Stimulated activated CD4-positive, alpha-beta T cell treated with anti-CD3 and anti-CD28 coated beads, Interleukin-2, amount 100 ng/mL, for 24 hours (primary cell): ENCODE data around the gene NR2C2.
"Not testable (repeated sequence)": the region's sequence is repeated elsewhere in the genome, so short reads cannot be mapped to it uniquely, and the experiment has no call there.

Experiments used
- DNase-seq, 2 donors: peaks; one replicate each; pipeline ENCODE4 v3.0.0-alpha.2; 2020

The NR2C2 gene

GRCh38 chr3:14962762-14963161 is 15.4 kb downstream of the NR2C2 start:
- no peak for DNase-seq

- no peak for DNase-seq
Observed at GRCh38 chr3:14967285-14967684, 19.9 kb downstream of the NR2C2 start.

- no peak for DNase-seq
Observed at GRCh38 chr3:14969671-14970070, 22.3 kb downstream of the NR2C2 start.

- no peak for DNase-seq
Observed at GRCh38 chr3:14976317-14976716, 28.9 kb downstream of the NR2C2 start.

GRCh38 chr3:14980689-14981088 is 33.3 kb downstream of the NR2C2 start:
- DNase-seq, result no peak

- DNase-seq, result no peak
Observed at GRCh38 chr3:14984581-14985113, 37.3 kb downstream of the NR2C2 start.

- DNase-seq, result peak; percentile 10 to 25
Observed at GRCh38 chr3:14988988-14989394, 41.6 kb downstream of the NR2C2 start.

GRCh38 chr3:14989943-14990779 is 42.8 kb downstream of the NR2C2 start:
- DNase-seq, result no peak

- no peak for DNase-seq
Observed at GRCh38 chr3:14990780-14991148, 43.4 kb downstream of the NR2C2 start.

GRCh38 chr3:14991151-14991742 is 43.9 kb downstream of the NR2C2 start:
- no peak for DNase-seq

GRCh38 chr3:14991818-14992612 is 44.6 kb downstream of the NR2C2 start:
- DNase-seq, result no peak

GRCh38 chr3:14997941-14998340 is 50.6 kb downstream of the NR2C2 start:
- no peak for DNase-seq

GRCh38 chr3:14999182-14999581 is 51.8 kb downstream of the NR2C2 start:
- DNase-seq, result not testable (repeated sequence)

- no peak for DNase-seq
Observed at GRCh38 chr3:15007681-15008141, 60.3 kb downstream of the NR2C2 start.

- DNase-seq, result no peak
Observed at GRCh38 chr3:15009167-15009566, 61.8 kb downstream of the NR2C2 start.

GRCh38 chr3:15010664-15011063 is 63.3 kb downstream of the NR2C2 start:
- no peak for DNase-seq

- no peak for DNase-seq
Observed at GRCh38 chr3:15011174-15011573, 63.8 kb downstream of the NR2C2 start.

- DNase-seq, result no peak
Observed at GRCh38 chr3:15014606-15015328, 67.4 kb downstream of the NR2C2 start.

- DNase-seq, result no peak
Observed at GRCh38 chr3:15015456-15015855, 68.1 kb downstream of the NR2C2 start.

GRCh38 chr3:15017191-15017590 is 69.8 kb downstream of the NR2C2 start:
- DNase-seq, result no peak

- no peak for DNase-seq
Observed at GRCh38 chr3:15023249-15023648, 75.9 kb downstream of the NR2C2 start.

- no peak for DNase-seq
Observed at GRCh38 chr3:15023719-15024118, 76.3 kb downstream of the NR2C2 start.

- no peak for DNase-seq
Observed at GRCh38 chr3:15029625-15030024, 82.2 kb downstream of the NR2C2 start.
